Gastrocnemius medialis (tissue), 4 donors: ENCODE data around the gene UBE2M. TPM values are rescaled to one million over a fixed set of nuclear protein-coding genes. Genes with fewer than 3 reads are reported as not detected.

Source experiments
- ATAC-seq, 2 donors: fragments of 150-250 bp; one replicate each; pipeline ENCODE4 v1.9.1; 2016
- DNase-seq, 2 donors: peaks; one replicate each; pipeline ENCODE4 v3.0.0-alpha.2; 2019
- H3K27ac ChIP-seq, 4 donors: fragments of 200-600 bp; sonication (generic); 1 replicate in 1 of 4; 2 replicates in 3 of 4; pipeline ENCODE4 v1.5.1; 2016 to 2018; ENCODE audit warnings: mild to moderate bottlenecking in 2 of 4, moderate library complexity in 1 of 4
- H3K27me3 ChIP-seq, 3 donors: fragments of 200-600 bp; sonication (generic) in 2 of 3; 1 replicate in 1 of 3; 2 replicates in 2 of 3; pipeline versions ENCODE4 v1.5.1 to v1.6.0; 2016 to 2019; ENCODE audit warnings: mild to moderate bottlenecking in 1 of 3, moderate library complexity in 1 of 3
- H3K36me3 ChIP-seq, 2 donors: fragments of 200-600 bp; sonication (generic) in 1 of 2; one replicate each; pipeline ENCODE4 v1.5.1; 2017 to 2018
- H3K4me1 ChIP-seq, 2 donors: fragments of 200-600 bp; sonication (generic) in 1 of 2; one replicate each; pipeline ENCODE4 v1.5.1; 2016 to 2017; ENCODE audit warnings: mild to moderate bottlenecking in 2 of 2
- H3K4me3 ChIP-seq, 4 donors: fragments of 200-600 bp; sonication (generic) in 3 of 4; 1 replicate in 1 of 4; 2 replicates in 3 of 4; pipeline ENCODE4 v1.5.1; 2016 to 2019; ENCODE audit warnings: mild to moderate bottlenecking in 2 of 4
- H3K9me3 ChIP-seq, 3 donors: fragments of 200-600 bp; sonication (generic) in 2 of 3; 1 replicate in 1 of 3; 2 replicates in 2 of 3; pipeline ENCODE4 v1.5.1; 2016 to 2019
- POLR2A ChIP-seq, 2 donors: fragments of 450-650 bp; IDR thresholded peaks; one replicate each; pipeline ENCODE4 v1.6.1; 2017; ENCODE audit warnings: antibody characterized with exemption in 2 of 2, mild to moderate bottlenecking in 2 of 2, moderate library complexity in 2 of 2
- in situ Hi-C, 4 donors: fragments of 200-750 bp; cut with MboI; loops; one replicate each; pipeline versions ENCODE4 v1.15.0 to v1.8.0; 2017; ENCODE audit warnings: low sequenced_read_pairs in 4 of 4
- intact Hi-C: fragments of 100-400 bp; cut with DNase I; formaldehyde crosslinking; loops from one replicate; pipeline ENCODE4 v1.15.1; 2023; ENCODE audit warnings: low total_unique reads
- total RNA-seq, 4 donors: library from RNA; depleted of rRNA; stranded (reverse); fragments of >200 nt; gene quantifications; one replicate each; pipeline versions ENCODE4 v1.1.0 to v1.2.3, GENCODE V29; 2016
- TF ChIP-seq, protein P1 (sequence below), 5 experiments: fragments of 450-650 bp in 3 of 5; fragments of 200-600 bp in 2 of 5; sonication (generic) in 2 of 5; IDR thresholded peaks in 4 of 5; conservative IDR thresholded peaks in 1 of 5; 1 replicate in 4 of 5; 2 replicates in 1 of 5; pipeline ENCODE4 v1.5.1; 2016 to 2019; ENCODE audit warnings: antibody characterized with exemption in 5 of 5, mild to moderate bottlenecking in 3 of 5, moderate library complexity in 3 of 5

Gene UBE2M
- total RNA-seq, 4 donors from 2014 or later = 23.5 to 74.5 (median 41.6) TPM

DNA sequence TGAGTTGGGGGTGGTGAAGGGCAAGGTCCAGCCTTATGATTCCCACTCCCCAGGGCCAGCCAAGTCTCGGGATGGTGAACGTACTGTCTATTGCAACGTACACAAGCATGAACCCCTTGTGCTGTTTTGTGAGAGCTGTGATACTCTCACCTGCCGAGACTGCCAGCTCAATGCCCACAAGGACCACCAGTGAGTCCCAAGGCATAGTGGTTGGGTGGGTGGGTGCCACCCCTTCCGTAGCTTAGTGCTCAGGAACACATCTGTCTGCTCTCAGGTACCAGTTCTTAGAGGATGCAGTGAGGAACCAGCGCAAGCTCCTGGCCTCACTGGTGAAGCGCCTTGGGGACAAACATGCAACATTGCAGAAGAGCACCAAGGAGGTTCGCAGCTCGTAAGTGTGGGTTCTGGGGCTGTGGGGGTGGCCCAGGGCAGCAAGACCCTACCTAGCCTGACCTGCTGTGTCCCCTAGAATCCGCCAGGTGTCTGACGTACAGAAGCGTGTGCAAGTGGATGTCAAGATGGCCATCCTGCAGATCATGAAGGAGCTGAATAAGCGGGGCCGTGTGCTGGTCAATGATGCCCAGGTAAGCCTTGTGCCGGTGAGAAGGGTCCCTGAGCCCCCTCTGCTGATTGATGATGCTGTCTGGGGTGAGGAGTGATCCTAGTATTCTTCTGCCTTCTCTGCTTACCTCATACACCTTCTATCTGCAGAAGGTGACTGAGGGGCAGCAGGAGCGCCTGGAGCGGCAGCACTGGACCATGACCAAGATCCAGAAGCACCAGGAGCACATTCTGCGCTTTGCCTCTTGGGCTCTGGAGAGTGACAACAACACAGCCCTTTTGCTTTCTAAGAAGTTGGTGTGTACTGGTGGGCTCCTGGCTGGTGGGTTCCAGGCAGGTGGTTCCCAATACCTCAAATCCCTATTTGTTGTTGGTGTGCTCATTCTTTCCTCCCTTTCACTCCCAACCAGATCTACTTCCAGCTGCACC, 10.8 kb downstream of the UBE2M start:
- Histone ChIP-seq H3K36me3 (peaks cover 3 to 65% of the 10 kb centered on the region in 2 donors), H3K4me1 (peaks cover 21 to 26% of the 10 kb centered on the region in 2 donors), H3K27ac (no peak overlapping the region), H3K9me3 (no peaks in the 10 kb centered on the region), H3K27me3 (no peaks in the 10 kb centered on the region), H3K4me3 (no peak overlapping the region)
- intact Hi-C loops = no loop called here
- TF ChIP-seq, protein P1, sequence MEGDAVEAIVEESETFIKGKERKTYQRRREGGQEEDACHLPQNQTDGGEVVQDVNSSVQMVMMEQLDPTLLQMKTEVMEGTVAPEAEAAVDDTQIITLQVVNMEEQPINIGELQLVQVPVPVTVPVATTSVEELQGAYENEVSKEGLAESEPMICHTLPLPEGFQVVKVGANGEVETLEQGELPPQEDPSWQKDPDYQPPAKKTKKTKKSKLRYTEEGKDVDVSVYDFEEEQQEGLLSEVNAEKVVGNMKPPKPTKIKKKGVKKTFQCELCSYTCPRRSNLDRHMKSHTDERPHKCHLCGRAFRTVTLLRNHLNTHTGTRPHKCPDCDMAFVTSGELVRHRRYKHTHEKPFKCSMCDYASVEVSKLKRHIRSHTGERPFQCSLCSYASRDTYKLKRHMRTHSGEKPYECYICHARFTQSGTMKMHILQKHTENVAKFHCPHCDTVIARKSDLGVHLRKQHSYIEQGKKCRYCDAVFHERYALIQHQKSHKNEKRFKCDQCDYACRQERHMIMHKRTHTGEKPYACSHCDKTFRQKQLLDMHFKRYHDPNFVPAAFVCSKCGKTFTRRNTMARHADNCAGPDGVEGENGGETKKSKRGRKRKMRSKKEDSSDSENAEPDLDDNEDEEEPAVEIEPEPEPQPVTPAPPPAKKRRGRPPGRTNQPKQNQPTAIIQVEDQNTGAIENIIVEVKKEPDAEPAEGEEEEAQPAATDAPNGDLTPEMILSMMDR (IDR thresholded peaks at IDR 0.05 in 4 of 5, conservative IDR thresholded peaks at IDR 0.05 in 1 of 5) = no peak
- no peak for TF ChIP-seq POLR2A (IDR thresholded peaks at IDR 0.05)
- in situ Hi-C loops = no loop called here
- ATAC-seq (no peak), DNase-seq (no peak)

DNA sequence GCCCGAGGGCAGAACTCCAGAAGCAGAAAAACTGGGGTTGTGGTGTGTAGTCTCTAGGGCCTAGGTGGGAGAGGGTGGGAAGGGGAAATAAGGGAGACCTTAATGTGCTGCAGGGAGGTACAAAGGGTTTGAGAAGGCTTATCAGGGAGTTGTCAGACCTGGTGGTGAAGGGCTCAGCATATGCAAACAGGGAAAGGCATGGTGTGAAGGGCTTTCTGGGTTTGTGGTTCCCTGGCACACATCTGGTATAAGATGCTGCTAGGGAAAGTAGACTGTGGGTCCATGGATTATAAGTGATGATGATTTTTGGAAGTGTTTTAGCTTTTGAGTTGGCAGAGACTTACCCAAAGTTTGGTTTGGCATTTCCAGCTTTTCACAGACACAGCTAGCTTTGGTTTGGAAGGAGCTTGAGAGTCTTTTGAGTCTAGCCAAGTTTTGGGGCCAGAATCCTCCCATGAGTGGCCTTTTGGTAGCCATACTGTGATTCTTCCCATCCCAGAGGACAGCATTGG, 12.3 kb downstream of the UBE2M start:
- Histone ChIP-seq H3K27me3 (no peaks in the 10 kb centered on the region), H3K9me3 (no peaks in the 10 kb centered on the region), H3K27ac (peak overlapping the region; percentile 63 to 97 (median 93)), H3K4me1 (peaks cover 21 to 26% of the 10 kb centered on the region in 2 donors), H3K4me3 (peak overlapping the region; percentile 75 to 94 (median 88)), H3K36me3 (peaks cover 3 to 51% of the 10 kb centered on the region in 2 donors)
- no peak for TF ChIP-seq POLR2A (IDR thresholded peaks at IDR 0.05)
- TF ChIP-seq, protein P1 (IDR thresholded peaks at IDR 0.05 in 4 of 5, conservative IDR thresholded peaks at IDR 0.05 in 1 of 5) = no peak
- ATAC-seq (no peak), DNase-seq (no peak)
- in situ Hi-C loops (no loop called here), intact Hi-C loops (no loop called here)

GRCh38 chr19:58545286-58546018, 13.0 kb downstream of the UBE2M start:
- H3K4me1 ChIP-seq = peaks cover 21 to 26% of the 10 kb centered on the region in 2 donors
- peak overlapping the region; percentile 63 to 97 (median 93) for H3K27ac ChIP-seq
- H3K36me3 ChIP-seq = peaks cover 3 to 44% of the 10 kb centered on the region in 2 donors
- intact Hi-C loops = no loop called here
- in situ Hi-C loops = no loop called here
- no peak for ATAC-seq
- no peaks in the 10 kb centered on the region for H3K9me3 ChIP-seq
- no peaks in the 10 kb centered on the region for H3K27me3 ChIP-seq
- H3K4me3 ChIP-seq = peak overlapping the region; percentile 75 to 94 (median 88)
- no peak for DNase-seq
- no peak for TF ChIP-seq POLR2A (IDR thresholded peaks at IDR 0.05)
- TF ChIP-seq, protein P1 (IDR thresholded peaks at IDR 0.05 in 4 of 5, conservative IDR thresholded peaks at IDR 0.05 in 1 of 5) = no peak

- H3K4me3 ChIP-seq = peak overlapping the region; percentile 75 to 94 (median 88)
- ATAC-seq = peak; percentile 63 to 64
- TF ChIP-seq, protein P1 (IDR thresholded peaks at IDR 0.05 in 4 of 5, conservative IDR thresholded peaks at IDR 0.05 in 1 of 5) = peak in 1 of 5 experiments; percentile 3
- TF ChIP-seq POLR2A (IDR thresholded peaks at IDR 0.05) = no peak
- intact Hi-C loops (loop anchor here (1.0 kb wide), 4 partner anchors 14 to 45 kb away; partner anchors contain the start of genes MZF1, UBE2M and ZBTB45), in situ Hi-C loops (no loop called here)
- H3K36me3 ChIP-seq = peaks cover 3 to 37% of the 10 kb centered on the region in 2 donors
- no peak for DNase-seq
- peaks cover 21 to 26% of the 10 kb centered on the region in 2 donors for H3K4me1 ChIP-seq
- no peaks in the 10 kb centered on the region for H3K27me3 ChIP-seq
- H3K9me3 ChIP-seq = no peaks in the 10 kb centered on the region
- peak overlapping the region; percentile 92 to 97 (median 96) for H3K27ac ChIP-seq
These were observed 13.7 kb downstream of the UBE2M start for GRCh38 chr19:58544591-58545285.
